ENCODE measurements around the gene ASAP3. TPM values are rescaled to one million over a fixed set of nuclear protein-coding genes. Genes with fewer than 3 reads are reported as not detected.

ASAP3 gene
- total and polyA plus RNA-seq, 2 donors, result 28.0 to 44.3 TPM

DNA sequence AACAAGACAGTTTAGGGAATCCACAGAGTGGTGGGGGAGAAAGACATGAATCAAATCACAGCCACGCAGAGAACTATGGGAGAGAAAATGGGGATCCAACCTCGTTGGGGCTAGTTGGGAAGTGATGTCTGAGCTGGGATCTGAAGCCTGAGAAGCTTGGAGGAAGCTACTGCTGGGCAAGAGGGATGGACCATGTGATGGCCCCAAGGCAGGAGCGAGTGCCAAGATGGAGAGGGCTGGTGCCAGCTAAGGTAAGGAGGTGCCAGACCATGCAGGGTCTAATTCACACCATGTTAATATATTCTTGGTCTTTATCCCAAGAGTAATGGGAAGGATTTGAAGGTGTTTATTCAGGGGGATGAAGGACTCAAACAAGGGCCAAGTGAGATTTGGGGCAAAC, 41.2 kb downstream of the ASAP3 start:
- WGBS, result 85% methylated on average over 3 of the region's 3 CpGs
- Histone ChIP-seq H3K4me3 (ENCODE audit: low read depth, low read length) (no peak overlapping the region), H3K4me1 (ENCODE audit: insufficient read depth) (no peaks in the 10 kb centered on the region), H3K27ac (ENCODE audit: low read depth) (no peak overlapping the region), H3K36me3 (ENCODE audit: insufficient read depth) (no peaks in the 10 kb centered on the region)
- no peak for DNase-seq (ENCODE audit: extremely low spot score)

DNA sequence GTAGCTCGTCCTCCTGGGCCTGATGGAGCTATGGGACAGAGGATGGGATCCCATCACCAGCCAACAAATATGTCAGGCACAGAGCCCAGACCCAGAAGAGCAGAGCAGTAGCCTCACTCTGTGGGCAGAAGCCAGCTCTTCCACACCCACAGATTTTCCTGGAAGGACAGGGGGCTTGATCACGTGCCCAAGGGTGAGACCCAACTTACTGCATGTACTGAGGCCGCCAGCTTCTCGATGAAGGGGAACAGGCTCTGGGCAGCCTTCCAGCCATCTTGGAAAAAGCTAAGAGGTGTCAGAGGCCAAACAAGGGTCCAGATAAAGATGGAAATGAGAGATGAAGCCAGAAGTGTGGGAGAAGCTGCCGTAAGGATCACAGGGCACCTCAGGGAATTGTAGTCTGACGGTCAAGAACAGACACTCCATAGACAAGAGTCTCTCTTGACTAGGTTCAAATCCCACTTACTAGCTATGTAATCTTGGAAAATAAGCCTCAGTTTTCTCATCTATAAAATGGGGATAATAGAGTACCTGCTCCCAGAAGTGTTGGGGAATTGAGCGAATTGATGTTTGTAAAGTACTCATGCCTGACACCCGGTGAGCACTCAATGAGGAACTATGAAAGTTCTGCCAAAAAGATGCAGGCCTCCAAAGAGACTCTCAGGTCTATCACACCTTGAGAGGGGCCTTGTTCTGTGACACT, 42.4 kb downstream of the ASAP3 start:
- H3K4me3 ChIP-seq (ENCODE audit: low read depth, low read length), result no peak overlapping the region

DNA sequence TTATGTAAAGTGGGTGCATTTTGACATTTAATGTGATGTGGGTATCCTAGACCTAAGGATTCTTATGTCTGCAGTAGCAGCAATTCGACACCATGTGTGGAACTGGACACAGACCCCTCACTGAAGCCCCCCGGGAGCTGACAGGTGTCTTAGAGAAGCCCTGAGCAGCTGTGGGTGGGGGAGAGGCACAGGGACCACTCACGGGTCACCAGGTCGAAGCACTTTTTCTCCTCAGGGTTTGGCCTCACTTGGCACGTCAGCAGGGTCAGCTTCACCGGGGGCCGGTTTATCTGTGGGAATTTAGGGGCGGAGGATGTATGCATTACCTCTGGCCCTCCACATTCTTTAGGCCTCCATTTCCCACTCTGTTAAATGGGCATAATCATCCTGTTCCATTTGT, 45.4 kb downstream of the ASAP3 start:
- Histone ChIP-seq H3K4me1 (ENCODE audit: insufficient read depth) (no peaks in the 10 kb centered on the region), H3K27ac (ENCODE audit: low read depth) (no peak overlapping the region), H3K36me3 (ENCODE audit: insufficient read depth) (no peaks in the 10 kb centered on the region), H3K4me3 (ENCODE audit: low read depth, low read length) (no peak overlapping the region)
- DNase-seq (ENCODE audit: extremely low spot score), result no peak
- 87% methylated on average over 8 of the region's 8 CpGs for WGBS

More for the DNA sequence above, 42.4 kb downstream of the ASAP3 start:
- Histone ChIP-seq H3K4me1 (ENCODE audit: insufficient read depth) (no peaks in the 10 kb centered on the region), H3K36me3 (ENCODE audit: insufficient read depth) (no peaks in the 10 kb centered on the region), H3K27ac (ENCODE audit: low read depth) (no peak overlapping the region)
- no peak for DNase-seq (ENCODE audit: extremely low spot score)
- 77% methylated on average over 8 of the region's 8 CpGs for WGBS

DNA sequence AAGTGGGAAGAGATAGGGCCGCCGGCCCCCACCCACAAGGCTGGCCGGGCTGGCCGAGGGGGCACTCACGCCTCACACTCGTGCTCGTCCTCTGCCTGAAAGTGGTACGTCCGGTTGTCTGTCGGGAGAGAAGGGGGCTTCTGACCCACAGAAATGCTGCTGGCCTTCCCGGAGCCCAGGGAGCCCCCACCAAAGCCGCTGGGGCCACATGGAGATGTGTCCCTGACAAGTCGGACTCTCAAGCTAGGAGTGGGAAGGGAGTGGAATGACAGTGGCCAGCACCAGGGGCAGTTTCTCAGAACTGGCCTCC, 46.7 kb downstream of the ASAP3 start:
- no peak overlapping the region for H3K4me3 ChIP-seq (ENCODE audit: low read depth, low read length)
- WGBS, result 86% methylated on average over 13 of the region's 13 CpGs
- no peak for DNase-seq (ENCODE audit: extremely low spot score)
- no peaks in the 10 kb centered on the region for H3K36me3 ChIP-seq (ENCODE audit: insufficient read depth)
- no peaks in the 10 kb centered on the region for H3K4me1 ChIP-seq (ENCODE audit: insufficient read depth)
- no peak overlapping the region for H3K27ac ChIP-seq (ENCODE audit: low read depth)

DNA sequence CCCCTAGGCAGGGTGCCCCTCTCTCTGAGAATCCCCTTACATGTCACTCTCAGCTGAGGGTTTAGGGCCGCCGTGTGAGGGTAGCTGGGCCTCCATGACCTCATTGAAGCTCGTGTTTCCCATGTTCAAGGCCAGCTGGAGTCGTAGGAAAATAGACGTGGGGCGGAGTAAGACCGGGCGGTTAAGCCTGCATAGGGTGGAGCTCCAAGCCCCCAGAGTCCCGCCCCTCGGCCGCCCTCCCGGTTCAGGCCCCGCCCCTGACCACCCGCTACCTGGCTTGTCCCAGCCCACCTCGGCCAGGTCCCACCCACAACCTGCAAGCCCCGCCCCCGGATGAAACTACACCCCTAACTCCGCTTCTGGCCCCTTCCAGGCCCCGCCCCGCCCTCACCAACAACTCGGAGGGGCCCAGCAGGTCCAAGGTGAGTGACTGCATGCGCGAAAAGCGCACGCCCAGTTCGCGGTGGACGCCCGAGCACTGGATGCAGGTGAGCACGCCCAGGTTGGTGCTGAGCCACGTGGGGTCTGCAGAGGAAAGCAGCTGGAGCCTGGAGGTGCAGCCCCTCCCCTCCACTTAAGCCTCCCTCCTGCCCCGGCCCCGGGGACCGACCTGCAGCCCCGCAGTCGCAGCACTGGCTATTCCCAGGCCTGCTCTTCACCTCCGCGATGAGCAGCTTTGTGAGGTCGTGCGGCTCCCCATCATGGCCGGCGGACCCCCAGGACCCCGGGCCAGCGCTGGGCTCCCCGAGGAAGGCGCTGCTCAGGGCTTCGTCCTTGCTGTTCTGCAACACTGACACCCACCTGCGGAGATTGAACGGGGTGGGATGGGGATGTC, 47.2 kb downstream of the ASAP3 start:
- no peaks in the 10 kb centered on the region for H3K4me1 ChIP-seq (ENCODE audit: insufficient read depth)
- 67% methylated on average over 49 of the region's 49 CpGs for WGBS
- no peak overlapping the region for H3K4me3 ChIP-seq (ENCODE audit: low read depth, low read length)
- H3K36me3 ChIP-seq (ENCODE audit: insufficient read depth), result no peaks in the 10 kb centered on the region
- H3K27ac ChIP-seq (ENCODE audit: low read depth), result no peak overlapping the region
- no peak for DNase-seq (ENCODE audit: extremely low spot score)

DNA sequence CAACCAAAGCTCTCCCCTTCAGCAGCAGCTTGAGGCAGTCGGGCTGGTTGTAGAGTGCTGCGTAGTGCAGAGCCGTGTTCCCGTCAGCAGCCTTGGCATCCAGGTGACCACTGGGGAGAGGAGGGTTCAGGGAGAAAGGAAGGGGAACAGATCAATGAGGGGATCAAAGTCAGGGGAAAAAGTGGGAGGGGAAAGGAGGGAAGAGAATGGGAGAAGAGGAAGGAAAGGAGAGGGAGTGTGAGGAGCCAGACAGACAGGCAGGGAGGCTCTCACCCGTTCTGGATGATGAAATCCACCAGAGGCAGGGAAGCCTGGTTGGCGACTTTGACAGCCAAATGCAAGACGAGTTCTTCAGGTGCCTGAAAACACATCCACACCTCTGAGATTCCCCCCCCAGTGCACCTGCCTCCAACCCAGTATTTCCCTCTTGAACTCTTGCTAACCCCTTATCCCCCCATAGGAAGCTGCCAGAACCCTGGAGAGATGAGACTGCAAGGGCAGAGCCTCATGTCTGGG, 49.7 kb downstream of the ASAP3 start:
- 91% methylated on average over 7 of the region's 7 CpGs for WGBS
- Histone ChIP-seq H3K4me3 (ENCODE audit: low read depth, low read length) (no peak overlapping the region), H3K4me1 (ENCODE audit: insufficient read depth) (no peaks in the 10 kb centered on the region), H3K36me3 (ENCODE audit: insufficient read depth) (no peaks in the 10 kb centered on the region), H3K27ac (ENCODE audit: low read depth) (no peak overlapping the region)
- DNase-seq (ENCODE audit: extremely low spot score), result no peak

DNA sequence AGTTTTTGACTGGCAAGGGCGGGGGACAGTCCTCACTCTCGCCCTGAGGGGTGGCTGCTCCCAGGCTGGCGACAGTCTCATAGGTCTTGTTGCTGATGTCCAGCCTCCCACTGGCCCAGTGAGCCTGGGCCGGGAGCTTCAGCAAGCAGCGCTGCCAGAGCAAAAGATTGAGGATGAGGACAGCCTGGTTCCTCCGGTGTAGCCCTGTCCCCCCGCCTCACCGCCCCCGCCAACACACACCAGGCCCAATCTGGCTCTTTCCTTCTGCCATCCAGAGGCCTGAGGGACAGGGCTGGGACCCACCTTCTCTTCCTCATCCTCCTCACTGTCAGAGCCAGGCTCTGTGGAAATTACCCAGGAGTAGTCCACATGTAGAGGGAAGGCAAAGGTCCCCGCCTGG, 50.9 kb downstream of the ASAP3 start:
- Histone ChIP-seq H3K4me1 (ENCODE audit: insufficient read depth) (no peaks in the 10 kb centered on the region), H3K36me3 (ENCODE audit: insufficient read depth) (no peaks in the 10 kb centered on the region), H3K27ac (ENCODE audit: low read depth) (no peak overlapping the region), H3K4me3 (ENCODE audit: low read depth, low read length) (no peak overlapping the region)
- DNase-seq (ENCODE audit: extremely low spot score), result no peak
- 97% methylated on average over 10 of the region's 10 CpGs for WGBS

DNA sequence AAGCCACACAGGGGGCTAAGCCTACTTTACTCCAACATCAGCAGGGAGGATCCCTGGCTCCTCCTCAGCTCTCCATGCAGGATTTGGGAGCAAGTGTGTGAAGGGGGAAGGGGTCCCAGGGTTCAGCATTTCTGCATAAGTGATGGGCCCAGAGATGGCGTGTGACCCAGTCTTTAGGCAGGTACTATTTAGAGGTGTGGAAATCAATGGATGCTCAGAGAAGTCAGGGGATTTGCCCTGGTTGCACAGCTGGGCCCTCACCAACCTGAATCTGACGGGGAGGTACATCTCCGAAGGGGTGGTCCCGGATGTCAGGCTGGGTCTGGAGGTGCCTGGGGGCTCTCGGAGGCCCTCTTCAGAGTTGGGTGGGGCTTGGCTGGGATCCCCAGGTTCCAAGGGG, 52.5 kb downstream of the ASAP3 start:
- H3K4me3 ChIP-seq (ENCODE audit: low read depth, low read length), result no peak overlapping the region
- H3K27ac ChIP-seq (ENCODE audit: low read depth), result no peak overlapping the region
- no peaks in the 10 kb centered on the region for H3K4me1 ChIP-seq (ENCODE audit: insufficient read depth)
- no peak for DNase-seq (ENCODE audit: extremely low spot score)
- WGBS, result 90% methylated on average over 5 of the region's 5 CpGs
- H3K36me3 ChIP-seq (ENCODE audit: insufficient read depth), result no peaks in the 10 kb centered on the region

DNA sequence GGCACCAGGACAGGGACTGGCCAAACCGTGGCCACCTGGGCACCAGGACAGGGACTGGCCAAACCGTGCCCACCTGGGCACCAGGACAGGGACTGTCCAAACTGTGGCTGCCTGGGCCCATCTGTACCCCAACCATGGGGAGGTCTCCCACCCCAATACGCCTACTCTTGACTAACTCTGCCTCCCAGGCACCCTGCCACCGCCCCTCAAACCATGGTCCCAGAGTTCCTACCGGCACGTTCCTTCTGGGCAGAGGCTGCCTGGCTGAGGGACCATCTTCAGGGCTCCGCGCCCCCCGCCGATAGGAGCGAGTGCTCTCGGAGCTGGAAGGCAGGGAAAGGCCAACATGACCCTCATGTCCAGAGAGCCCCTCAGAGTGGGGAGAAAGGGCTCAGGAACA, 53.2 kb downstream of the ASAP3 start:
- WGBS, result 95% methylated on average over 12 of the region's 12 CpGs
- H3K36me3 ChIP-seq (ENCODE audit: insufficient read depth), result no peaks in the 10 kb centered on the region

DNA sequence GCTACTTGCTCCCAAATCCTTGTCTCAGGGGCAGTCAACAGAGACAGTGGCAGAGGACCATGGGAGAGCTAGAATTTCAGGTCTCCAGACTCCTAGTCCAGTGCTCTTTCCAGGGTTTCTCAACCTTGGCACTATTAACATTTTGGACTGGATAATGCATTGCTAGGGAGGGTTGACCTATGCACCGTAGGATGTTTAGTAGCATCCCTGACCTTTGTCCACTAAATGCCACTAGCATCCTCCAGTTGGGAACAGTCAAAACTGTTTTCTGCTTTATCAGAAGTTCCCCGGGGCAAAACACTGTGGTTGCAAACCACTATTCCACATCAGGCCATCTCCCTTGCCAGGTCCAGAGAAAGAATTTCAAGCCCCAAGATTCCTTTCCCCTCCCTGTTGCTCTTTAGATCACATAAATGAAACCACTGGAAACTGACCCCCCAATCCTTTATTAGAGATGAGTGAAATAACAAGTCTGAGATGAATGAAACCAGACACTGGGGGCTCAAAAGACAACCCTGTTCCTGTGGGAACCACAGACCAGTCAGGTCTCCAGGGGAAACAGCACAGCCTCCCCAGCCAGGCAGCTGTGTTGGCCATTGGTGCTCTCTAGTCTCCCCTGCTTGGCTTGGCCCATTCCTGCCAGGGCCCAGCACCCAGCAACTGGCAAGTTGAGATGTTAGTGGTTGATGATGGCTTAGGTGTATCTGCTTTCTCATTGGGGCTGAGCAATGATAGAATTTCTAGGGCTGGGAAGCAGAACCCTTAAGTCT, 55.7 kb downstream of the ASAP3 start:
- WGBS, result 85% methylated on average over 2 of the region's 2 CpGs
- H3K36me3 ChIP-seq (ENCODE audit: insufficient read depth), result no peaks in the 10 kb centered on the region

More for the DNA sequence above, 53.2 kb downstream of the ASAP3 start:
- Histone ChIP-seq H3K4me3 (ENCODE audit: low read depth, low read length) (no peak overlapping the region), H3K27ac (ENCODE audit: low read depth) (no peak overlapping the region), H3K4me1 (ENCODE audit: insufficient read depth) (no peaks in the 10 kb centered on the region)
- DNase-seq (ENCODE audit: extremely low spot score), result no peak

DNA sequence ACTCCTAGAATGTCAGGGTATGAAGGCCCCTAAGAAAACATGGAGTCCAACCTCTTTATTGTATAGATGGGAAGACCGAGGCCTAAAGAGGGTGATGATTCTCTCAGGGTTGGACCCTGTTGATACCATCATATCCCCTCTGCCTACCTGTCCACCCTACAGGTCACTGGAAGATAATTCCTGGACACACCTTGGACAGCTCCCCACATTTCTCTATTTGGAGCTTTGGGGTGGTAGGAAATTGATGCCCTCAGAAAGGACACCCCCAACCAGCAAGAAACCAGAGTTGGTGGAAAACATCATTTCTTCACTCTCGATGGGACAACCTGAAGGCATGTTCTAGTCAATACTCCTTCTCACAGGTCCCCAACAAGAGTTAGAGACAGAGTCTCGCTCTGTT, 56.4 kb downstream of the ASAP3 start:
- H3K36me3 ChIP-seq (ENCODE audit: insufficient read depth), result no peaks in the 10 kb centered on the region
- WGBS, result 96% methylated on average over 3 of the region's 3 CpGs

More for the DNA sequence above, 55.7 kb downstream of the ASAP3 start:
- Histone ChIP-seq H3K4me3 (ENCODE audit: low read depth, low read length) (no peak overlapping the region), H3K27ac (ENCODE audit: low read depth) (no peak overlapping the region), H3K4me1 (ENCODE audit: insufficient read depth) (no peaks in the 10 kb centered on the region)
- DNase-seq (ENCODE audit: extremely low spot score), result no peak

DNA sequence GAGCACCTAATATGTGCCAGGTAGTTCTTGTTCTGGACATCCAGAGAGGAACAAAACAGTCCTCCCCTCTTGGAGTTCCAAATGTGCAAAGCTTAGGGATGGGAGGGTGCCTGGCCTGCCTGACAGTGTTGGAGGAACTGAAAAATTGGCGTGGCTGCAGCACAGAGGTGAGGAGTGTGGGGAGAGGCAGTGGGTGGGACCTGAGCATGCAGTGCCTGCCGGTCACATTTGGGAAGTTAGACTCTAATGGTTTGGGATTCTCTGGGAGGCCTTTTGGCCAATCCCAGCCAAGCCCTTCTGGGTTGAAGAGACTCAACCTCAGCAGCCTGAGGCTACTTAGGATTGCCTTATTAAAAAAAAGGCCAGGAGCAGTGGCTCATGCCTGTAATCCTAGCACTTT, 57.2 kb downstream of the ASAP3 start:
- Histone ChIP-seq H3K4me1 (ENCODE audit: insufficient read depth) (no peaks in the 10 kb centered on the region), H3K4me3 (ENCODE audit: low read depth, low read length) (no peak overlapping the region), H3K27ac (ENCODE audit: low read depth) (no peak overlapping the region), H3K36me3 (ENCODE audit: insufficient read depth) (no peaks in the 10 kb centered on the region)
- 78% methylated on average over 2 of the region's 2 CpGs for whole genome bisulfite sequencing
- no peak for DNase-seq (ENCODE audit: extremely low spot score)

More for the DNA sequence above, 56.4 kb downstream of the ASAP3 start:
- DNase-seq (ENCODE audit: extremely low spot score), result no peak
- Histone ChIP-seq H3K4me1 (ENCODE audit: insufficient read depth) (no peaks in the 10 kb centered on the region), H3K4me3 (ENCODE audit: low read depth, low read length) (no peak overlapping the region), H3K27ac (ENCODE audit: low read depth) (no peak overlapping the region)

DNA sequence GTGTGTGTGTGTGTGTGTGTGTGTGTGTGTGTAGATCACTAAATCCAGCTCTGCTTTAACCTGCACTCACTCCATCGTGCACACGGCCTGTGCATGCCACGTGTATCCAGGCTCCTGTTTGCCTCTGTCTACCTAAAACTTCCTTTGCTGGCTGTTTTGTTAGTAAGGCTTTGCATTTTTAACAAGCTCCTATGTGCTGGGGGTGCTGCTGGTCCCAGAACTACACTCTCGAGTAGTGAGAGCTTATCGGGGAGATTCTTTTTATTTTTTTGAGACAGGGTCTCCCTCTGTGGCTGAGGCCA, 58.8 kb downstream of the ASAP3 start:
- no peaks in the 10 kb centered on the region for H3K36me3 ChIP-seq (ENCODE audit: insufficient read depth)
- H3K27ac ChIP-seq (ENCODE audit: low read depth), result no peak overlapping the region
- H3K4me3 ChIP-seq (ENCODE audit: low read depth, low read length), result peak overlapping the region; percentile 63
- WGBS, result 19% methylated on average over 5 of the region's 5 CpGs
- no peaks in the 10 kb centered on the region for H3K4me1 ChIP-seq (ENCODE audit: insufficient read depth)
- DNase-seq (ENCODE audit: extremely low spot score), result no peak
